ENCODE data around the gene AHCYL1.

GRCh38 chr1:109950509-109950908 is 34.1 kb upstream of the AHCYL1 start:
- no peak for TF ChIP-seq CTCF (IDR thresholded peaks at IDR 0.05; ENCODE audit: low read depth, low read length, missing input control)
- TF ChIP-seq JUND (IDR thresholded peaks at IDR 0.05) = no peak
- no peak for TF ChIP-seq YY1 (IDR thresholded peaks at IDR 0.05)
- TF ChIP-seq HNF4G (IDR thresholded peaks at IDR 0.05) = no peak
- TF ChIP-seq RXRA (IDR thresholded peaks at IDR 0.05) = no peak
- TF ChIP-seq RAD21 (IDR thresholded peaks at IDR 0.05) = no peak
- TF ChIP-seq GABPA (IDR thresholded peaks at IDR 0.05 in 1 of 2, conservative IDR thresholded peaks at IDR 0.05 in 1 of 2) = no peak
- no peak for TF ChIP-seq ATF3 (IDR thresholded peaks at IDR 0.05)
- TF ChIP-seq REST (IDR thresholded peaks at IDR 0.05) = no peak
- TF ChIP-seq MAX (IDR thresholded peaks at IDR 0.05) = no peak
- TF ChIP-seq TAF1 (conservative IDR thresholded peaks at IDR 0.05) = no peak
- TF ChIP-seq SP1 (IDR thresholded peaks at IDR 0.05) = no peak
- TF ChIP-seq ZBTB33 (IDR thresholded peaks at IDR 0.05) = no peak
